GM12878 (cell line): ENCODE results near the gene C5AR2.

Experiments
- CEBPB ChIP-seq, 2 experiments: fragments of 150-350 bp in 1 of 2; IDR thresholded peaks; 2 replicates each; pipeline ENCODE4 v1.6.1; 2012 to 2014; ENCODE audit warnings: low read depth in 2 of 2, low read length in 2 of 2, borderline replicate concordance in 1 of 2, inconsistent platforms in 1 of 2
- CREM ChIP-seq: IDR thresholded peaks from 2 replicates; pipeline ENCODE4 v1.6.1; 2014; ENCODE audit warnings: antibody characterized with exemption, low read depth
- CTCF ChIP-seq, 3 experiments: IDR thresholded peaks in 2 of 3; conservative IDR thresholded peaks in 1 of 3; 2 replicates each; pipeline ENCODE4 v1.5.1; 2011; ENCODE audit warnings: low read depth in 3 of 3, low read length in 3 of 3, mild to moderate bottlenecking in 3 of 3, control low read depth in 2 of 3, moderate library complexity in 2 of 3, inconsistent platforms in 1 of 3, mixed read lengths in 1 of 3; ENCODE audit not compliant: control insufficient read depth in 2 of 3, insufficient read depth in 1 of 3; ENCODE audit errors: extremely low read depth in 1 of 3
- EZH2 ChIP-seq: IDR thresholded peaks from 2 replicates; pipeline ENCODE4 v1.6.1; 2012; ENCODE audit warnings: low read depth, mild to moderate bottlenecking, control low read depth, inconsistent platforms, low read length, borderline replicate concordance; ENCODE audit not compliant: control insufficient read depth
- HCFC1 ChIP-seq: fragments of 150-350 bp; IDR thresholded peaks from 2 replicates; pipeline ENCODE4 v1.6.1; 2014; ENCODE audit warnings: low read length
- PAX5 ChIP-seq: IDR thresholded peaks from 2 replicates; pipeline ENCODE4 v1.6.1; 2011; ENCODE audit warnings: low read depth, low read length, borderline replicate concordance
- POLR2A ChIP-seq: IDR thresholded peaks from 2 replicates; pipeline ENCODE4 v1.6.1; 2011; ENCODE audit warnings: low read depth, mild to moderate bottlenecking, low read length
- POLR2AphosphoS5 ChIP-seq: IDR thresholded peaks from 2 replicates; pipeline ENCODE4 v1.6.1; 2011; ENCODE audit warnings: mild to moderate bottlenecking, low read length, inconsistent platforms
- RBBP5 ChIP-seq: fragments of 200-600 bp; sonication (generic); conservative IDR thresholded peaks from 2 replicates; pipeline ENCODE4 v1.6.1; 2016
- TF ChIP-seq, protein P1 (sequence below): fragments of 150-350 bp; IDR thresholded peaks from 2 replicates; pipeline ENCODE4 v1.6.1; 2016; ENCODE audit warnings: low read depth, low read length
- TF ChIP-seq, protein P2 (sequence below): IDR thresholded peaks from 2 replicates; pipeline ENCODE4 v1.6.1; 2012; ENCODE audit warnings: mild to moderate bottlenecking, low read depth, low read length
- TF ChIP-seq, protein P3 (sequence below): IDR thresholded peaks from 2 replicates; pipeline ENCODE4 v1.6.1; 2012; ENCODE audit warnings: low read depth, low read length, improper control_type of control experiment

GRCh38 chr19:47381121-47381520, 49.1 kb downstream of the C5AR2 start:
- TF ChIP-seq CEBPB (IDR thresholded peaks at IDR 0.05; ENCODE audit: borderline replicate concordance in 1 of 2, low read depth in 2 of 2, low read length in 2 of 2) (no peak), POLR2AphosphoS5 (no peak), EZH2 (no peak), CREM (no peak), CTCF (IDR thresholded peaks at IDR 0.05 in 2 of 3, conservative IDR thresholded peaks at IDR 0.05 in 1 of 3; ENCODE audit: control insufficient read depth in 2 of 3, extremely low read depth in 1 of 3, insufficient read depth in 1 of 3, low read depth in 3 of 3, low read length in 3 of 3) (no peak), HCFC1 (no peak), POLR2A (no peak), PAX5 (no peak), RBBP5 (no peak)
- TF ChIP-seq, protein P1, sequence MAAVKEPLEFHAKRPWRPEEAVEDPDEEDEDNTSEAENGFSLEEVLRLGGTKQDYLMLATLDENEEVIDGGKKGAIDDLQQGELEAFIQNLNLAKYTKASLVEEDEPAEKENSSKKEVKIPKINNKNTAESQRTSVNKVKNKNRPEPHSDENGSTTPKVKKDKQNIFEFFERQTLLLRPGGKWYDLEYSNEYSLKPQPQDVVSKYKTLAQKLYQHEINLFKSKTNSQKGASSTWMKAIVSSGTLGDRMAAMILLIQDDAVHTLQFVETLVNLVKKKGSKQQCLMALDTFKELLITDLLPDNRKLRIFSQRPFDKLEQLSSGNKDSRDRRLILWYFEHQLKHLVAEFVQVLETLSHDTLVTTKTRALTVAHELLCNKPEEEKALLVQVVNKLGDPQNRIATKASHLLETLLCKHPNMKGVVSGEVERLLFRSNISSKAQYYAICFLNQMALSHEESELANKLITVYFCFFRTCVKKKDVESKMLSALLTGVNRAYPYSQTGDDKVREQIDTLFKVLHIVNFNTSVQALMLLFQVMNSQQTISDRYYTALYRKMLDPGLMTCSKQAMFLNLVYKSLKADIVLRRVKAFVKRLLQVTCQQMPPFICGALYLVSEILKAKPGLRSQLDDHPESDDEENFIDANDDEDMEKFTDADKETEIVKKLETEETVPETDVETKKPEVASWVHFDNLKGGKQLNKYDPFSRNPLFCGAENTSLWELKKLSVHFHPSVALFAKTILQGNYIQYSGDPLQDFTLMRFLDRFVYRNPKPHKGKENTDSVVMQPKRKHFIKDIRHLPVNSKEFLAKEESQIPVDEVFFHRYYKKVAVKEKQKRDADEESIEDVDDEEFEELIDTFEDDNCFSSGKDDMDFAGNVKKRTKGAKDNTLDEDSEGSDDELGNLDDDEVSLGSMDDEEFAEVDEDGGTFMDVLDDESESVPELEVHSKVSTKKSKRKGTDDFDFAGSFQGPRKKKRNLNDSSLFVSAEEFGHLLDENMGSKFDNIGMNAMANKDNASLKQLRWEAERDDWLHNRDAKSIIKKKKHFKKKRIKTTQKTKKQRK = no peak
- TF ChIP-seq, protein P2, sequence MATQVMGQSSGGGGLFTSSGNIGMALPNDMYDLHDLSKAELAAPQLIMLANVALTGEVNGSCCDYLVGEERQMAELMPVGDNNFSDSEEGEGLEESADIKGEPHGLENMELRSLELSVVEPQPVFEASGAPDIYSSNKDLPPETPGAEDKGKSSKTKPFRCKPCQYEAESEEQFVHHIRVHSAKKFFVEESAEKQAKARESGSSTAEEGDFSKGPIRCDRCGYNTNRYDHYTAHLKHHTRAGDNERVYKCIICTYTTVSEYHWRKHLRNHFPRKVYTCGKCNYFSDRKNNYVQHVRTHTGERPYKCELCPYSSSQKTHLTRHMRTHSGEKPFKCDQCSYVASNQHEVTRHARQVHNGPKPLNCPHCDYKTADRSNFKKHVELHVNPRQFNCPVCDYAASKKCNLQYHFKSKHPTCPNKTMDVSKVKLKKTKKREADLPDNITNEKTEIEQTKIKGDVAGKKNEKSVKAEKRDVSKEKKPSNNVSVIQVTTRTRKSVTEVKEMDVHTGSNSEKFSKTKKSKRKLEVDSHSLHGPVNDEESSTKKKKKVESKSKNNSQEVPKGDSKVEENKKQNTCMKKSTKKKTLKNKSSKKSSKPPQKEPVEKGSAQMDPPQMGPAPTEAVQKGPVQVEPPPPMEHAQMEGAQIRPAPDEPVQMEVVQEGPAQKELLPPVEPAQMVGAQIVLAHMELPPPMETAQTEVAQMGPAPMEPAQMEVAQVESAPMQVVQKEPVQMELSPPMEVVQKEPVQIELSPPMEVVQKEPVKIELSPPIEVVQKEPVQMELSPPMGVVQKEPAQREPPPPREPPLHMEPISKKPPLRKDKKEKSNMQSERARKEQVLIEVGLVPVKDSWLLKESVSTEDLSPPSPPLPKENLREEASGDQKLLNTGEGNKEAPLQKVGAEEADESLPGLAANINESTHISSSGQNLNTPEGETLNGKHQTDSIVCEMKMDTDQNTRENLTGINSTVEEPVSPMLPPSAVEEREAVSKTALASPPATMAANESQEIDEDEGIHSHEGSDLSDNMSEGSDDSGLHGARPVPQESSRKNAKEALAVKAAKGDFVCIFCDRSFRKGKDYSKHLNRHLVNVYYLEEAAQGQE = no peak
- TF ChIP-seq, protein P3, sequence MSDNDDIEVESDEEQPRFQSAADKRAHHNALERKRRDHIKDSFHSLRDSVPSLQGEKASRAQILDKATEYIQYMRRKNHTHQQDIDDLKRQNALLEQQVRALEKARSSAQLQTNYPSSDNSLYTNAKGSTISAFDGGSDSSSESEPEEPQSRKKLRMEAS = no peak
